ENCODE results near the gene FARSA. TPM values are rescaled to one million over a fixed set of nuclear protein-coding genes. Genes with fewer than 3 reads are reported as not detected.
A peak's percentile ranks its signal among the peaks of the same experiment; 100 is the strongest.

FARSA gene
- total and polyA plus RNA-seq, 2 of the 13 experiments (the other 11 are each of a cell fraction or from before 2014, with no cell fraction given): 25.9 to 72.0 TPM

DNA sequence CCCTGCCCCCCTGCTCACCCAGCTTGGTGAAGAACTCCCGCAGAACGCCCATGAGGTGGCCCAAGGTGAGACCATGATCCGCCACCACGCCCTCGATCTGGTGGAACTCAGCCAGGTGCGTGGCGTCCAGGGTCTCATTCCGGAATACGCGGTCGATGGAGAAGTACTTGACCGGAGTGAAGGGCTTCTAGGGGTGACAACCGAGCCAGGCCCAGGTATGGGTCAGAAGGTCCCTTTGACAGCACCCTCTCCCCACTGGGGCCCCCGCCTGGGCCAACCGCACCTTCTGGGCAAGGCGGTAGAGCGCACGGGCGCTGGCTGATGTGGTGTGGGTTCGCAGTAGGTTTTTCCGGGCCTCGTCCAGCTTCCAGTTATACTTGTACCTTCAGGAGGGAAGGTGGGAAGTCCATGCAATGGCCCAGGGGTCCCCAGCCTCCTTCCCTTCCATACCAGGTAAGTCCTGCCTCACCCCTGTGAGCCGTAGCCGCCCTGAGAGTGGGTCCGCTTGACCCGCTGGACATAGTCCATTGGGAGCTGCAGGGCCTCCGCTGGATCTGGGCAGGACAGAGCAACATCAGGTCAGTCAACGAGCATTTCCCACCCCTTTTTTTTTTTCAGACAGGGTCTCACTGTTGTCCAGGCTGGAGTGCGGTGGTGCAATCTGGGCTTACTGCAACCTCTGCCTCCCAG lies 8.7 kb downstream of the FARSA start:
- in situ Hi-C loops (cut with HindIII; ENCODE audit: extremely low pct_ligation_motif_present, low pct_unique_long_range_greater_than_20kb) (no loop called here), intact Hi-C loops (cut with micrococcal nuclease; ENCODE audit: unreplicated experiment) (no loop called here)
- Histone ChIP-seq H3K4me2 (ENCODE audit: low read depth, low read length) (no peak overlapping the region), H3K79me2 (ENCODE audit: insufficient read depth, low read length) (no peaks in the 10 kb centered on the region), H3K4me1 (ENCODE audit: insufficient read depth, low read length) (no peaks in the 10 kb centered on the region), H3K27ac (ENCODE audit: extremely low read length, insufficient read depth, low read length) (no peak overlapping the region), H3K36me3 (replicated peaks in 1 of 2; ENCODE audit: control insufficient read depth in 1 of 2, insufficient read depth in 2 of 2, low read length in 2 of 2) (peaks cover 36 to 53% of the 10 kb centered on the region in 2 experiments), H3K27me3 (ENCODE audit: control insufficient read depth in 1 of 2, insufficient read depth in 2 of 2, low read length in 2 of 2) (no peaks in the 10 kb centered on the region; a peak in 1 of 5 replicates), H3K4me3 (replicated peaks in 1 of 3; ENCODE audit: insufficient read depth in 1 of 3, low read depth in 2 of 3, low read length in 3 of 3) (no peak overlapping the region), H2AFZ (ENCODE audit: low read length) (no peak overlapping the region), H3K9ac (ENCODE audit: insufficient read depth, low read depth, low read length) (no peak overlapping the region), H3K9me3 (ENCODE audit: low read length) (no peaks in the 10 kb centered on the region), H4K20me1 (ENCODE audit: insufficient read depth, low read length) (no peaks in the 10 kb centered on the region)
- DNase-seq (ENCODE audit: low spot score) (no peak), FAIRE-seq (no peak), ATAC-seq (no peak; the same call in 2 of the 3 replicates)
- TF ChIP-seq POLR2AphosphoS5 (IDR thresholded peaks at IDR 0.05; ENCODE audit: low read depth, low read length) (no peak), PHF8 (CRISPR knock-in tag; IDR thresholded peaks at IDR 0.05) (no peak), RBFOX2 (IDR thresholded peaks at IDR 0.05; ENCODE audit: low read depth, low read length) (0 out of 2 replicates have a peak, but pooled peaks have one; percentile 26), AGO2 (optimal IDR thresholded peaks at IDR 0.05; ENCODE audit: low read depth, low read length) (peak; percentile 49), ZNF546 (CRISPR knock-in tag; conservative IDR thresholded peaks at IDR 0.05) (no peak)
- ChIA-PET POLR2A (no interaction called here), CTCF (ENCODE audit: low intra/inter-chr PET ratio, low total read pairs) (no interaction called here)
- BruUV-seq (replicated peaks): no TSS peak
- WGBS (ENCODE audit: low lambda C conversion rate): 92% methylated on average over 16 of the region's 29 CpGs

- ChIA-PET CTCF (ENCODE audit: low intra/inter-chr PET ratio, low total read pairs) (no interaction called here), POLR2A (no interaction called here)
- in situ Hi-C loops (cut with HindIII; ENCODE audit: extremely low pct_ligation_motif_present, low pct_unique_long_range_greater_than_20kb): no loop called here
- Histone ChIP-seq H3K9ac (ENCODE audit: insufficient read depth, low read depth, low read length) (no peak overlapping the region), H3K36me3 (replicated peaks in 1 of 2; ENCODE audit: control insufficient read depth in 1 of 2, insufficient read depth in 2 of 2, low read length in 2 of 2) (peaks cover 26 to 38% of the 10 kb centered on the region in 2 experiments), H3K79me2 (ENCODE audit: insufficient read depth, low read length) (no peaks in the 10 kb centered on the region), H3K27me3 (ENCODE audit: control insufficient read depth in 1 of 2, insufficient read depth in 2 of 2, low read length in 2 of 2) (no peaks in the 10 kb centered on the region; a peak in 1 of 5 replicates), H3K9me3 (ENCODE audit: low read length) (no peaks in the 10 kb centered on the region), H4K20me1 (ENCODE audit: insufficient read depth, low read length) (no peaks in the 10 kb centered on the region), H2AFZ (ENCODE audit: low read length) (no peak overlapping the region), H3K4me1 (ENCODE audit: insufficient read depth, low read length) (no peaks in the 10 kb centered on the region), H3K4me3 (replicated peaks in 1 of 3; ENCODE audit: insufficient read depth in 1 of 3, low read depth in 2 of 3, low read length in 3 of 3) (no peak overlapping the region), H3K4me2 (ENCODE audit: low read depth, low read length) (no peak overlapping the region), H3K27ac (ENCODE audit: extremely low read length, insufficient read depth, low read length) (no peak overlapping the region)
- DNase-seq (ENCODE audit: low spot score): no peak
- WGBS (ENCODE audit: low lambda C conversion rate): 98% methylated on average over 4 of the region's 4 CpGs
- no peak for ATAC-seq
- FAIRE-seq: no peak
- intact Hi-C loops (cut with micrococcal nuclease; ENCODE audit: unreplicated experiment): no loop called here
- BruUV-seq (replicated peaks): no TSS peak
- TF ChIP-seq ZNF24 (IDR thresholded peaks at IDR 0.05) (no peak), TARDBP (CRISPR knock-in tag; IDR thresholded peaks at IDR 0.05) (no peak), GATAD2A (CRISPR knock-in tag; IDR thresholded peaks at IDR 0.05) (no peak), EZH2 (conservative IDR thresholded peaks at IDR 0.05; ENCODE audit: low read depth, low read length) (no peak), ZNF143 (CRISPR knock-in tag; IDR thresholded peaks at IDR 0.05) (no peak), HNRNPLL (IDR thresholded peaks at IDR 0.05; ENCODE audit: low read depth, low read length, poor library complexity, severe bottlenecking) (no peak), MAFF (IDR thresholded peaks at IDR 0.05; ENCODE audit: low read depth, low read length) (peak; percentile 61), MAFK (conservative IDR thresholded peaks at IDR 0.05 in 1 of 2, IDR thresholded peaks at IDR 0.05 in 1 of 2; ENCODE audit: low read length in 2 of 2) (peak; percentile 50 to 77)
- TF ChIP-seq, protein P1, sequence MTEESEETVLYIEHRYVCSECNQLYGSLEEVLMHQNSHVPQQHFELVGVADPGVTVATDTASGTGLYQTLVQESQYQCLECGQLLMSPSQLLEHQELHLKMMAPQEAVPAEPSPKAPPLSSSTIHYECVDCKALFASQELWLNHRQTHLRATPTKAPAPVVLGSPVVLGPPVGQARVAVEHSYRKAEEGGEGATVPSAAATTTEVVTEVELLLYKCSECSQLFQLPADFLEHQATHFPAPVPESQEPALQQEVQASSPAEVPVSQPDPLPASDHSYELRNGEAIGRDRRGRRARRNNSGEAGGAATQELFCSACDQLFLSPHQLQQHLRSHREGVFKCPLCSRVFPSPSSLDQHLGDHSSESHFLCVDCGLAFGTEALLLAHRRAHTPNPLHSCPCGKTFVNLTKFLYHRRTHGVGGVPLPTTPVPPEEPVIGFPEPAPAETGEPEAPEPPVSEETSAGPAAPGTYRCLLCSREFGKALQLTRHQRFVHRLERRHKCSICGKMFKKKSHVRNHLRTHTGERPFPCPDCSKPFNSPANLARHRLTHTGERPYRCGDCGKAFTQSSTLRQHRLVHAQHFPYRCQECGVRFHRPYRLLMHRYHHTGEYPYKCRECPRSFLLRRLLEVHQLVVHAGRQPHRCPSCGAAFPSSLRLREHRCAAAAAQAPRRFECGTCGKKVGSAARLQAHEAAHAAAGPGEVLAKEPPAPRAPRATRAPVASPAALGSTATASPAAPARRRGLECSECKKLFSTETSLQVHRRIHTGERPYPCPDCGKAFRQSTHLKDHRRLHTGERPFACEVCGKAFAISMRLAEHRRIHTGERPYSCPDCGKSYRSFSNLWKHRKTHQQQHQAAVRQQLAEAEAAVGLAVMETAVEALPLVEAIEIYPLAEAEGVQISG (CRISPR knock-in tag; IDR thresholded peaks at IDR 0.05): no peak
- TF ChIP-seq, protein P2, sequence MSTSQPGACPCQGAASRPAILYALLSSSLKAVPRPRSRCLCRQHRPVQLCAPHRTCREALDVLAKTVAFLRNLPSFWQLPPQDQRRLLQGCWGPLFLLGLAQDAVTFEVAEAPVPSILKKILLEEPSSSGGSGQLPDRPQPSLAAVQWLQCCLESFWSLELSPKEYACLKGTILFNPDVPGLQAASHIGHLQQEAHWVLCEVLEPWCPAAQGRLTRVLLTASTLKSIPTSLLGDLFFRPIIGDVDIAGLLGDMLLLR (CRISPR knock-in tag; IDR thresholded peaks at IDR 0.05): no peak
These were observed 10.6 kb downstream of the FARSA start for GRCh38 chr19:12922959-12923358.

Measured in HepG2 (cell line).